PFSK-1 (cell line): ENCODE data around the gene ART4.

Experiments used
- FOXP2 ChIP-seq: optimal IDR thresholded peaks from 2 replicates; pipeline ENCODE3; 2011; ENCODE audit warnings: borderline replicate concordance, control low read depth, inconsistent platforms; ENCODE audit not compliant: insufficient read depth; ENCODE audit errors: extremely low read length, extremely low read depth
- POLR2AphosphoS5 ChIP-seq: IDR thresholded peaks from 2 replicates; pipeline ENCODE4 v1.6.1; 2012; ENCODE audit warnings: low read depth, mild to moderate bottlenecking, control low read depth, low read length, moderate library complexity
- REST ChIP-seq, 2 experiments: IDR thresholded peaks; 2 replicates each; pipeline versions ENCODE4 v1.6.1 to v1.8.0; 2011 to 2012; ENCODE audit warnings: low read depth in 2 of 2, low read length in 2 of 2, control low read depth in 1 of 2, inconsistent platforms in 1 of 2, mild to moderate bottlenecking in 1 of 2, moderate library complexity in 1 of 2; ENCODE audit not compliant: insufficient read depth in 1 of 2
- SIN3A ChIP-seq: IDR thresholded peaks from 2 replicates; pipeline ENCODE4 v1.6.1; 2012; ENCODE audit warnings: mild to moderate bottlenecking, low read length, moderate library complexity, borderline replicate concordance; ENCODE audit not compliant: insufficient read depth
- TAF1 ChIP-seq: IDR thresholded peaks from 2 replicates; pipeline ENCODE4 v1.6.1; 2012; ENCODE audit warnings: low read length, control low read depth, borderline replicate concordance; ENCODE audit not compliant: insufficient read depth

ART4 gene

GRCh38 chr12:14824012-14824634 is 19.2 kb downstream of the ART4 start:
- TF ChIP-seq FOXP2 (no peak), REST (IDR thresholded peaks at IDR 0.05; ENCODE audit: insufficient read depth in 1 of 2, low read depth in 2 of 2, low read length in 2 of 2) (no peak), TAF1 (no peak), SIN3A (no peak), POLR2AphosphoS5 (no peak)

GRCh38 chr12:14814014-14814413 is 29.3 kb downstream of the ART4 start, which contains the start of gene SMCO3:
Gene SMCO3, minus strand, starts transcription at chr12:14814182. Its CDS starts 7,502 bp downstream, at chr12:14806680.
- TF ChIP-seq FOXP2 (no peak), SIN3A (no peak), TAF1 (no peak), POLR2AphosphoS5 (no peak), REST (IDR thresholded peaks at IDR 0.05; ENCODE audit: insufficient read depth in 1 of 2, low read depth in 2 of 2, low read length in 2 of 2) (no peak)

- TF ChIP-seq TAF1 = no peak
- no peak for TF ChIP-seq FOXP2
- TF ChIP-seq REST (IDR thresholded peaks at IDR 0.05; ENCODE audit: insufficient read depth in 1 of 2, low read depth in 2 of 2, low read length in 2 of 2) = no peak
- no peak for TF ChIP-seq POLR2AphosphoS5
- TF ChIP-seq SIN3A = no peak
Observed at GRCh38 chr12:14811486-14811885, 31.8 kb downstream of the ART4 start.

GRCh38 chr12:14810953-14811483 is 32.3 kb downstream of the ART4 start:
- TF ChIP-seq FOXP2 (no peak), SIN3A (no peak), TAF1 (no peak), REST (IDR thresholded peaks at IDR 0.05; ENCODE audit: insufficient read depth in 1 of 2, low read depth in 2 of 2, low read length in 2 of 2) (no peak), POLR2AphosphoS5 (no peak)
